K562 (cell line): ENCODE results near the gene KCNK7. TPM values are rescaled to one million over a fixed set of nuclear protein-coding genes. Genes with fewer than 3 reads are reported as not detected.
A peak's percentile ranks its signal among the peaks of the same experiment; 100 is the strongest.

ENCODE experiments used
- CXXC5 ChIP-seq: fragments of 250-450 bp; sonication (Bioruptor Pico); IDR thresholded peaks from 2 replicates; pipeline ENCODE4 v1.8.0; 2022; ENCODE audit warnings: inconsistent platforms, mild to moderate bottlenecking, moderate library complexity
- EZH2 ChIP-seq: IDR thresholded peaks from 2 replicates; pipeline ENCODE4 v1.6.1; 2012; ENCODE audit warnings: low read depth, mild to moderate bottlenecking, inconsistent platforms, low read length, borderline replicate concordance
- GABPB2 ChIP-seq: fragments of 250-450 bp; sonication (Bioruptor Pico); conservative IDR thresholded peaks from 2 replicates; pipeline ENCODE4 v1.5.1; 2021; ENCODE audit warnings: mild to moderate bottlenecking
- KHSRP ChIP-seq: fragments of 450-650 bp; IDR thresholded peaks from 2 replicates; pipeline ENCODE4 v1.6.1; 2017
- MXI1 ChIP-seq: IDR thresholded peaks from 2 replicates; pipeline ENCODE4 v1.6.1; 2011; ENCODE audit warnings: low read depth, mild to moderate bottlenecking, improper control_type of control experiment, low read length
- PTTG1 ChIP-seq: fragments of 450-650 bp; IDR thresholded peaks from 2 replicates; pipeline ENCODE4 v1.6.1; 2016; ENCODE audit warnings: low read depth, mild to moderate bottlenecking, missing genetic modification characterization, missing compliant biosample characterization
- PURB ChIP-seq: sonication (generic); formaldehyde crosslinking; IDR thresholded peaks from 2 replicates; pipeline ENCODE4 v1.9.0; 2021; ENCODE audit warnings: low read depth, mild to moderate bottlenecking, missing genetic modification reagents
- RB1 ChIP-seq: fragments of 450-650 bp; IDR thresholded peaks from 2 replicates; pipeline ENCODE4 v1.6.1; 2017; ENCODE audit warnings: low read depth, mild to moderate bottlenecking
- SMAD1 ChIP-seq: fragments of 150-350 bp; IDR thresholded peaks from 2 replicates; pipeline ENCODE4 v1.6.1; 2014; ENCODE audit warnings: low read length, low read depth; ENCODE audit not compliant: partially characterized antibody
- SMAD3 ChIP-seq: fragments of 450-650 bp; formaldehyde crosslinking; conservative IDR thresholded peaks from 2 replicates; pipeline ENCODE4 v1.4.0; 2020; ENCODE audit warnings: mild to moderate bottlenecking
- SMARCE1 ChIP-seq: fragments of 450-650 bp; IDR thresholded peaks from 2 replicates; pipeline ENCODE4 v1.7.1; 2016; ENCODE audit warnings: mild to moderate bottlenecking
- ZEB2 ChIP-seq: fragments of 450-650 bp; IDR thresholded peaks from 2 replicates; pipeline ENCODE4 v1.6.1; 2016
- ZNF324 ChIP-seq: fragments of 250-450 bp; sonication (Bioruptor Pico); IDR thresholded peaks from 2 replicates; pipeline ENCODE4 v1.4.0; 2020; ENCODE audit warnings: mild to moderate bottlenecking
- polyA plus RNA-seq, 8 experiments: library from polyadenylated mRNA; depleted of rRNA in 4 of 8; stranded (reverse) in 5 of 8; unstranded in 3 of 8; fragments of >200 nt; fragmentation: Nextera tagmentation in 2 of 8; fragmentation: Illumina TruSeq in 1 of 8; extraction: Ambion mirVana in 2 of 8; extraction: Trizol in 1 of 8; gene quantifications; 2 replicates each; pipeline versions ENCODE4 v1.2.1 to v1.2.3, GENCODE V29; 2011 to 2014; ENCODE audit warnings: inconsistent platforms in 1 of 8, missing spikeins in 1 of 8
- total RNA-seq, 7 experiments: library from RNA; depleted of rRNA in 6 of 7; stranded (reverse); fragments of >200 nt in 6 of 7; fragmentation: Illumina TruSeq in 2 of 7; extraction: Trizol in 2 of 7; gene quantifications; 2 replicates each; pipeline versions ENCODE4 v1.2.1 to v1.2.3, GENCODE V29; 2011 to 2021; ENCODE audit warnings: low replicate concordance in 1 of 7
- TF ChIP-seq, protein P1 (sequence below): IDR thresholded peaks from 2 replicates; pipeline ENCODE4 v1.6.1; 2014; ENCODE audit warnings: antibody characterized with exemption
- TF ChIP-seq, protein P2 (sequence below): fragments of 250-450 bp; sonication (Bioruptor Pico); IDR thresholded peaks from 2 replicates; pipeline ENCODE4 v1.4.0; 2020; ENCODE audit warnings: mild to moderate bottlenecking, moderate library complexity
- TF ChIP-seq, protein P3 (sequence below), 2 experiments: fragments of 150-350 bp in 1 of 2; IDR thresholded peaks; 2 replicates each; pipeline ENCODE4 v1.6.1; 2012 to 2016; ENCODE audit warnings: low read depth in 2 of 2, low read length in 2 of 2, mild to moderate bottlenecking in 1 of 2, moderate library complexity in 1 of 2
- TF ChIP-seq, protein P4 (sequence below): sonication (generic); formaldehyde crosslinking; IDR thresholded peaks from 2 replicates; pipeline ENCODE4 v1.8.1; 2023; ENCODE audit warnings: mild to moderate bottlenecking, missing genetic modification reagents
- TF ChIP-seq, protein P5 (sequence below): fragments of 450-650 bp; formaldehyde crosslinking; IDR thresholded peaks from 2 replicates; pipeline ENCODE4 v1.4.0; 2020; ENCODE audit warnings: mild to moderate bottlenecking, moderate library complexity

Gene KCNK7
- total and polyA plus RNA-seq, 9 of the 15 experiments (the other 6 are each of a cell fraction or from before 2014, with no cell fraction given), result 0.07 to 0.40 TPM; not detected in 7

DNA sequence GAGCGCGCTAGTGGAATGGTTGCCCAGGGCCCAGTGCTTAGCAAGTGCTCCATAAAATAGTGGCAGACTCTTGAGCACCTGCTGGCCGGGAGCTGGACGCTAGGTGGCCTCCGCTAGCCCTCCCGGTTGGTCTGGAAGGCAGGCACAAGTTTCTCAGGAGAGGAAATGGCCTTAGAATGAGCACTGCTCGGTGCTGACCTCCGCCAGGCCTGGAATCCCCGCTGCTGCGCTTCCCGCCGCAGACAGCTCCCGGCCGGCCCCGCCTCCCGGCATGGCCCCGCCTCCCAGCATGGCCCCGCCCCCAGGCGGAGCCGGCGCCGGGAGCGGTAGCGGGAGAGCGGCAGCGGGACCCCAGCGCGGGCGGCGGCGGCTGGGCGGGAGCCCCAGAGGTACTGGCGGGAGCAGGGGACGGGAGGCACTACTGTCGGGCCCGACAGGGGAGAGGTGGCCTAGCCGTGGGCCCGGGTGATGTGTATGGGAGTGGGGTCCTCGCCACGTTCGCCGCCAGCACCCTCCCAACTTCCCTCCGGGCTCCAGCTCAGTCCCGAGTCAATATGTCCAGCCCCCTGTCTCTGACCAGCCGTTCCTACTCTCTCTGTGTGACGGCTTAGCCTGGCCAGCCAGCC lies 42.3 kb upstream of the KCNK7 start, which contains the start of gene SIPA1 (continued):
- TF ChIP-seq GABPB2 (CRISPR knock-in tag) (no peak), PURB (no peak), PTTG1 (tag) (no peak), RB1 (peak; percentile 75), SMARCE1 (no peak), ZNF324 (no peak), SMAD3 (CRISPR knock-in tag) (0 out of 2 replicates have a peak, but pooled peaks have one; percentile 34), SMAD1 (no peak), KHSRP (no peak), CXXC5 (CRISPR knock-in tag) (peak; percentile 80), ZEB2 (no peak), EZH2 (no peak), MXI1 (no peak)
- TF ChIP-seq, protein P1, sequence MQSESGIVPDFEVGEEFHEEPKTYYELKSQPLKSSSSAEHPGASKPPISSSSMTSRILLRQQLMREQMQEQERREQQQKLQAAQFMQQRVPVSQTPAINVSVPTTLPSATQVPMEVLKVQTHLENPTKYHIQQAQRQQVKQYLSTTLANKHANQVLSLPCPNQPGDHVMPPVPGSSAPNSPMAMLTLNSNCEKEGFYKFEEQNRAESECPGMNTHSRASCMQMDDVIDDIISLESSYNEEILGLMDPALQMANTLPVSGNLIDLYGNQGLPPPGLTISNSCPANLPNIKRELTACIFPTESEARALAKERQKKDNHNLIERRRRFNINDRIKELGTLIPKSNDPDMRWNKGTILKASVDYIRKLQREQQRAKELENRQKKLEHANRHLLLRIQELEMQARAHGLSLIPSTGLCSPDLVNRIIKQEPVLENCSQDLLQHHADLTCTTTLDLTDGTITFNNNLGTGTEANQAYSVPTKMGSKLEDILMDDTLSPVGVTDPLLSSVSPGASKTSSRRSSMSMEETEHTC, result no peak
- TF ChIP-seq, protein P2, sequence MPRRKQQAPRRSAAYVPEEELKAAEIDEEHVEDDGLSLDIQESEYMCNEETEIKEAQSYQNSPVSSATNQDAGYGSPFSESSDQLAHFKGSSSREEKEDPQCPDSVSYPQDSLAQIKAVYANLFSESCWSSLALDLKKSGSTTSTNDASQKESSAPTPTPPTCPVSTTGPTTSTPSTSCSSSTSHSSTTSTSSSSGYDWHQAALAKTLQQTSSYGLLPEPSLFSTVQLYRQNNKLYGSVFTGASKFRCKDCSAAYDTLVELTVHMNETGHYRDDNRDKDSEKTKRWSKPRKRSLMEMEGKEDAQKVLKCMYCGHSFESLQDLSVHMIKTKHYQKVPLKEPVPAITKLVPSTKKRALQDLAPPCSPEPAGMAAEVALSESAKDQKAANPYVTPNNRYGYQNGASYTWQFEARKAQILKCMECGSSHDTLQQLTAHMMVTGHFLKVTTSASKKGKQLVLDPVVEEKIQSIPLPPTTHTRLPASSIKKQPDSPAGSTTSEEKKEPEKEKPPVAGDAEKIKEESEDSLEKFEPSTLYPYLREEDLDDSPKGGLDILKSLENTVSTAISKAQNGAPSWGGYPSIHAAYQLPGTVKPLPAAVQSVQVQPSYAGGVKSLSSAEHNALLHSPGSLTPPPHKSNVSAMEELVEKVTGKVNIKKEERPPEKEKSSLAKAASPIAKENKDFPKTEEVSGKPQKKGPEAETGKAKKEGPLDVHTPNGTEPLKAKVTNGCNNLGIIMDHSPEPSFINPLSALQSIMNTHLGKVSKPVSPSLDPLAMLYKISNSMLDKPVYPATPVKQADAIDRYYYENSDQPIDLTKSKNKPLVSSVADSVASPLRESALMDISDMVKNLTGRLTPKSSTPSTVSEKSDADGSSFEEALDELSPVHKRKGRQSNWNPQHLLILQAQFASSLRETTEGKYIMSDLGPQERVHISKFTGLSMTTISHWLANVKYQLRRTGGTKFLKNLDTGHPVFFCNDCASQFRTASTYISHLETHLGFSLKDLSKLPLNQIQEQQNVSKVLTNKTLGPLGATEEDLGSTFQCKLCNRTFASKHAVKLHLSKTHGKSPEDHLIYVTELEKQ, result no peak
- TF ChIP-seq, protein P3, sequence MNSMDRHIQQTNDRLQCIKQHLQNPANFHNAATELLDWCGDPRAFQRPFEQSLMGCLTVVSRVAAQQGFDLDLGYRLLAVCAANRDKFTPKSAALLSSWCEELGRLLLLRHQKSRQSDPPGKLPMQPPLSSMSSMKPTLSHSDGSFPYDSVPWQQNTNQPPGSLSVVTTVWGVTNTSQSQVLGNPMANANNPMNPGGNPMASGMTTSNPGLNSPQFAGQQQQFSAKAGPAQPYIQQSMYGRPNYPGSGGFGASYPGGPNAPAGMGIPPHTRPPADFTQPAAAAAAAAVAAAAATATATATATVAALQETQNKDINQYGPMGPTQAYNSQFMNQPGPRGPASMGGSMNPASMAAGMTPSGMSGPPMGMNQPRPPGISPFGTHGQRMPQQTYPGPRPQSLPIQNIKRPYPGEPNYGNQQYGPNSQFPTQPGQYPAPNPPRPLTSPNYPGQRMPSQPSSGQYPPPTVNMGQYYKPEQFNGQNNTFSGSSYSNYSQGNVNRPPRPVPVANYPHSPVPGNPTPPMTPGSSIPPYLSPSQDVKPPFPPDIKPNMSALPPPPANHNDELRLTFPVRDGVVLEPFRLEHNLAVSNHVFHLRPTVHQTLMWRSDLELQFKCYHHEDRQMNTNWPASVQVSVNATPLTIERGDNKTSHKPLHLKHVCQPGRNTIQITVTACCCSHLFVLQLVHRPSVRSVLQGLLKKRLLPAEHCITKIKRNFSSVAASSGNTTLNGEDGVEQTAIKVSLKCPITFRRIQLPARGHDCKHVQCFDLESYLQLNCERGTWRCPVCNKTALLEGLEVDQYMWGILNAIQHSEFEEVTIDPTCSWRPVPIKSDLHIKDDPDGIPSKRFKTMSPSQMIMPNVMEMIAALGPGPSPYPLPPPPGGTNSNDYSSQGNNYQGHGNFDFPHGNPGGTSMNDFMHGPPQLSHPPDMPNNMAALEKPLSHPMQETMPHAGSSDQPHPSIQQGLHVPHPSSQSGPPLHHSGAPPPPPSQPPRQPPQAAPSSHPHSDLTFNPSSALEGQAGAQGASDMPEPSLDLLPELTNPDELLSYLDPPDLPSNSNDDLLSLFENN (IDR thresholded peaks at IDR 0.05; ENCODE audit: low read depth in 2 of 2, low read length in 2 of 2), result no peak
- TF ChIP-seq, protein P4, sequence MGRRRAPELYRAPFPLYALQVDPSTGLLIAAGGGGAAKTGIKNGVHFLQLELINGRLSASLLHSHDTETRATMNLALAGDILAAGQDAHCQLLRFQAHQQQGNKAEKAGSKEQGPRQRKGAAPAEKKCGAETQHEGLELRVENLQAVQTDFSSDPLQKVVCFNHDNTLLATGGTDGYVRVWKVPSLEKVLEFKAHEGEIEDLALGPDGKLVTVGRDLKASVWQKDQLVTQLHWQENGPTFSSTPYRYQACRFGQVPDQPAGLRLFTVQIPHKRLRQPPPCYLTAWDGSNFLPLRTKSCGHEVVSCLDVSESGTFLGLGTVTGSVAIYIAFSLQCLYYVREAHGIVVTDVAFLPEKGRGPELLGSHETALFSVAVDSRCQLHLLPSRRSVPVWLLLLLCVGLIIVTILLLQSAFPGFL (CRISPR knock-in tag), result no peak
- TF ChIP-seq, protein P5, sequence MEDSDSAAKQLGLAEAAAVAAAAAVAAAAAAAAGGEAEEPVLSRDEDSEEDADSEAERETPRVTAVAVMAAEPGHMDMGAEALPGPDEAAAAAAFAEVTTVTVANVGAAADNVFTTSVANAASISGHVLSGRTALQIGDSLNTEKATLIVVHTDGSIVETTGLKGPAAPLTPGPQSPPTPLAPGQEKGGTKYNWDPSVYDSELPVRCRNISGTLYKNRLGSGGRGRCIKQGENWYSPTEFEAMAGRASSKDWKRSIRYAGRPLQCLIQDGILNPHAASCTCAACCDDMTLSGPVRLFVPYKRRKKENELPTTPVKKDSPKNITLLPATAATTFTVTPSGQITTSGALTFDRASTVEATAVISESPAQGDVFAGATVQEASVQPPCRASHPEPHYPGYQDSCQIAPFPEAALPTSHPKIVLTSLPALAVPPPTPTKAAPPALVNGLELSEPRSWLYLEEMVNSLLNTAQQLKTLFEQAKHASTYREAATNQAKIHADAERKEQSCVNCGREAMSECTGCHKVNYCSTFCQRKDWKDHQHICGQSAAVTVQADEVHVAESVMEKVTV, result 0 out of 2 replicates have a peak, but pooled peaks have one; percentile 18
